K562 (cell line): Measurements from ENCODE around the gene WDR64. TPM values are rescaled to one million over a fixed set of nuclear protein-coding genes. Genes with fewer than 3 reads are reported as not detected.

Experiments used
- ETV5 ChIP-seq: sonication (generic); formaldehyde crosslinking; IDR thresholded peaks from 2 replicates; pipeline ENCODE4 v1.4.0; 2020; ENCODE audit warnings: low read depth, mild to moderate bottlenecking, missing genetic modification reagents
- FOXK1 ChIP-seq: sonication (generic); formaldehyde crosslinking; IDR thresholded peaks from 2 replicates; pipeline ENCODE4 v1.8.0; 2022; ENCODE audit warnings: missing genetic modification reagents, mild to moderate bottlenecking, borderline replicate concordance
- MYNN ChIP-seq, 2 experiments: sonication (generic); formaldehyde crosslinking in 1 of 2; IDR thresholded peaks; 2 replicates each; pipeline versions ENCODE4 v1.5.0 to v1.6.1; 2016 to 2020; ENCODE audit warnings: antibody characterized with exemption in 1 of 2, missing genetic modification reagents in 1 of 2
- NCOA4 ChIP-seq: fragments of 450-650 bp; IDR thresholded peaks from 2 replicates; pipeline ENCODE4 v1.6.1; 2018; ENCODE audit warnings: mild to moderate bottlenecking; ENCODE audit not compliant: partially characterized antibody
- PHF20 ChIP-seq: fragments of 450-650 bp; IDR thresholded peaks from 2 replicates; pipeline ENCODE4 v1.6.1; 2018; ENCODE audit not compliant: partially characterized antibody
- TSC22D4 ChIP-seq: fragments of 450-650 bp; IDR thresholded peaks from 2 replicates; pipeline ENCODE4 v1.6.1; 2016; ENCODE audit warnings: missing genetic modification characterization, missing biosample characterization, control low read depth
- ZNF165 ChIP-seq: fragments of 250-450 bp; sonication (Bioruptor Pico); IDR thresholded peaks from 2 replicates; pipeline ENCODE4 v1.4.0; 2020; ENCODE audit warnings: borderline replicate concordance
- polyA plus RNA-seq, 8 experiments: library from polyadenylated mRNA; depleted of rRNA in 4 of 8; stranded (reverse) in 5 of 8; unstranded in 3 of 8; fragments of >200 nt; fragmentation: Nextera tagmentation in 2 of 8; fragmentation: Illumina TruSeq in 1 of 8; extraction: Ambion mirVana in 2 of 8; extraction: Trizol in 1 of 8; gene quantifications; 2 replicates each; pipeline versions ENCODE4 v1.2.1 to v1.2.3, GENCODE V29; 2011 to 2014; ENCODE audit warnings: inconsistent platforms in 1 of 8, missing spikeins in 1 of 8
- total RNA-seq, 7 experiments: library from RNA; depleted of rRNA in 6 of 7; stranded (reverse); fragments of >200 nt in 6 of 7; fragmentation: Illumina TruSeq in 2 of 7; extraction: Trizol in 2 of 7; gene quantifications; 2 replicates each; pipeline versions ENCODE4 v1.2.1 to v1.2.3, GENCODE V29; 2011 to 2021; ENCODE audit warnings: low replicate concordance in 1 of 7
- TF ChIP-seq, protein P1 (sequence below): sonication (generic); formaldehyde crosslinking; IDR thresholded peaks from 2 replicates; pipeline ENCODE4 v1.8.1; 2023; ENCODE audit warnings: mild to moderate bottlenecking, missing genetic modification reagents
- TF ChIP-seq, protein P2 (sequence below): fragments of 450-650 bp; IDR thresholded peaks from 2 replicates; pipeline ENCODE4 v1.7.0; 2016; ENCODE audit warnings: borderline replicate concordance
- TF ChIP-seq, protein P3 (sequence below): sonication (generic); formaldehyde crosslinking; IDR thresholded peaks from 2 replicates; pipeline ENCODE4 v1.9.0; 2022; ENCODE audit warnings: mild to moderate bottlenecking, missing genetic modification reagents
- TF ChIP-seq, protein P4 (sequence below), 3 experiments: fragments of 200-800 bp in 1 of 3; sonication (Bioruptor generic) in 1 of 3; sonication (generic) in 1 of 3; formaldehyde crosslinking in 1 of 3; IDR thresholded peaks; 2 replicates each; pipeline versions ENCODE4 v1.6.1 to v1.8.0; 2016 to 2022; ENCODE audit warnings: mild to moderate bottlenecking in 2 of 3, missing compliant biosample characterization in 2 of 3, missing genetic modification characterization in 2 of 3, missing genetic modification reagents in 1 of 3
- TF ChIP-seq, protein P5 (sequence below), 2 experiments: fragments of 450-650 bp; formaldehyde crosslinking in 1 of 2; IDR thresholded peaks; 2 replicates each; pipeline versions ENCODE4 v1.4.0 to v1.6.1; 2014 to 2020; ENCODE audit warnings: mild to moderate bottlenecking in 2 of 2, borderline replicate concordance in 1 of 2, low read depth in 1 of 2

The WDR64 gene
- total and polyA plus RNA-seq, 9 of the 15 experiments (the other 6 are each of a cell fraction or from before 2014, with no cell fraction given) = 0.06 to 0.29 (median 0.19) TPM; not detected in 5

DNA sequence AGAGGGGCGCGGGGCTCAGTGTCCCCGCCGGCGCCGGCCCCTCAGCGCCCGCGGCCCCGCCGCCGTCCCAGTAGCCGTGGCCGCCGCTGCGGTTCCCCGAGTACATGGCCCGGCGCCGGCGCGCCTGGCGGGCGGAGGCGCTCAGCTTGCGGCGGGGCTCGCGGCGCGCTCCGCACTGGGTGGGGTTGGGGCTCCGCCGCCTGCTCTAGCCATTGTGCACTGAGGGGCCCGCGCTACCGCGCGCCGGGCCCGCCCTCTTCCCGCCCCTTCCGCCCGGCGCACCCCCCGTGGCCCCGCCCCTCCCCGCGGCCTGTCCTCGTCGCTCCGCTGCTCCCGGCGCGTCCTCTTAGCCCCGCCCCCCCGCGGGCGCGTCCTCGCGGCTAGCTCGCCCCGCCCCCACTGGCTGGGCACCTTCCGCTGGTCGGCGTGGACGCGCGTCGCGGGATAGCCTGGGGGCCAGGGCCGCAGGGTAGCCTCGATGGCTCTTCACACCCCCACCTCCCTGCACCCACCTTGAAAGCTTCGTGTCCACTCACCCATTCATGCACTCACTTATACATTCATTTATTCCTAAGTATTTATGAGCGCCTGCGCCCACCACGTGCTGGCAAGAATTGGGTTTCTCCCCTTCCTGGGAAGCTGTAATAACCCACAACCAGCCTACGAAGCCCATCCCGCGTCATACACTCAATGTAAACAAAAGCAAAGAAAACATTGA is 11.8 kb upstream of the WDR64 start, which contains the start of the genes CHML and OPN3 (continued):
- TF ChIP-seq, protein P1, sequence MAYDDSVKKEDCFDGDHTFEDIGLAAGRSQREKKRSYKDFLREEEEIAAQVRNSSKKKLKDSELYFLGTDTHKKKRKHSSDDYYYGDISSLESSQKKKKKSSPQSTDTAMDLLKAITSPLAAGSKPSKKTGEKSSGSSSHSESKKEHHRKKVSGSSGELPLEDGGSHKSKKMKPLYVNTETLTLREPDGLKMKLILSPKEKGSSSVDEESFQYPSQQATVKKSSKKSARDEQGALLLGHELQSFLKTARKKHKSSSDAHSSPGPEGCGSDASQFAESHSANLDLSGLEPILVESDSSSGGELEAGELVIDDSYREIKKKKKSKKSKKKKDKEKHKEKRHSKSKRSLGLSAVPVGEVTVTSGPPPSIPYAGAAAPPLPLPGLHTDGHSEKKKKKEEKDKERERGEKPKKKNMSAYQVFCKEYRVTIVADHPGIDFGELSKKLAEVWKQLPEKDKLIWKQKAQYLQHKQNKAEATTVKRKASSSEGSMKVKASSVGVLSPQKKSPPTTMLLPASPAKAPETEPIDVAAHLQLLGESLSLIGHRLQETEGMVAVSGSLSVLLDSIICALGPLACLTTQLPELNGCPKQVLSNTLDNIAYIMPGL (CRISPR knock-in tag) = no peak; the same call in 1 of the 2 replicates
- TF ChIP-seq, protein P2, sequence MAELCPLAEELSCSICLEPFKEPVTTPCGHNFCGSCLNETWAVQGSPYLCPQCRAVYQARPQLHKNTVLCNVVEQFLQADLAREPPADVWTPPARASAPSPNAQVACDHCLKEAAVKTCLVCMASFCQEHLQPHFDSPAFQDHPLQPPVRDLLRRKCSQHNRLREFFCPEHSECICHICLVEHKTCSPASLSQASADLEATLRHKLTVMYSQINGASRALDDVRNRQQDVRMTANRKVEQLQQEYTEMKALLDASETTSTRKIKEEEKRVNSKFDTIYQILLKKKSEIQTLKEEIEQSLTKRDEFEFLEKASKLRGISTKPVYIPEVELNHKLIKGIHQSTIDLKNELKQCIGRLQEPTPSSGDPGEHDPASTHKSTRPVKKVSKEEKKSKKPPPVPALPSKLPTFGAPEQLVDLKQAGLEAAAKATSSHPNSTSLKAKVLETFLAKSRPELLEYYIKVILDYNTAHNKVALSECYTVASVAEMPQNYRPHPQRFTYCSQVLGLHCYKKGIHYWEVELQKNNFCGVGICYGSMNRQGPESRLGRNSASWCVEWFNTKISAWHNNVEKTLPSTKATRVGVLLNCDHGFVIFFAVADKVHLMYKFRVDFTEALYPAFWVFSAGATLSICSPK = no peak
- TF ChIP-seq ZNF165 (CRISPR knock-in tag) = no peak
- TF ChIP-seq MYNN (IDR thresholded peaks at IDR 0.05) = no peak
- no peak for TF ChIP-seq MYNN (CRISPR knock-in tag; IDR thresholded peaks at IDR 0.05)
- peak; percentile 75 for TF ChIP-seq ETV5 (CRISPR knock-in tag)
- TF ChIP-seq, protein P3, sequence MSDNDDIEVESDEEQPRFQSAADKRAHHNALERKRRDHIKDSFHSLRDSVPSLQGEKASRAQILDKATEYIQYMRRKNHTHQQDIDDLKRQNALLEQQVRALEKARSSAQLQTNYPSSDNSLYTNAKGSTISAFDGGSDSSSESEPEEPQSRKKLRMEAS (CRISPR knock-in tag) = peak; percentile 76
- TF ChIP-seq, protein P4, sequence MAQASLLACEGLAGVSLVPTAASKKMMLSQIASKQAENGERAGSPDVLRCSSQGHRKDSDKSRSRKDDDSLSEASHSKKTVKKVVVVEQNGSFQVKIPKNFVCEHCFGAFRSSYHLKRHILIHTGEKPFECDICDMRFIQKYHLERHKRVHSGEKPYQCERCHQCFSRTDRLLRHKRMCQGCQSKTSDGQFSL (CRISPR knock-in tag; IDR thresholded peaks at IDR 0.05) = peak; percentile 85
- TF ChIP-seq, protein P4 (tag; IDR thresholded peaks at IDR 0.05) = no peak
- TF ChIP-seq, protein P5, sequence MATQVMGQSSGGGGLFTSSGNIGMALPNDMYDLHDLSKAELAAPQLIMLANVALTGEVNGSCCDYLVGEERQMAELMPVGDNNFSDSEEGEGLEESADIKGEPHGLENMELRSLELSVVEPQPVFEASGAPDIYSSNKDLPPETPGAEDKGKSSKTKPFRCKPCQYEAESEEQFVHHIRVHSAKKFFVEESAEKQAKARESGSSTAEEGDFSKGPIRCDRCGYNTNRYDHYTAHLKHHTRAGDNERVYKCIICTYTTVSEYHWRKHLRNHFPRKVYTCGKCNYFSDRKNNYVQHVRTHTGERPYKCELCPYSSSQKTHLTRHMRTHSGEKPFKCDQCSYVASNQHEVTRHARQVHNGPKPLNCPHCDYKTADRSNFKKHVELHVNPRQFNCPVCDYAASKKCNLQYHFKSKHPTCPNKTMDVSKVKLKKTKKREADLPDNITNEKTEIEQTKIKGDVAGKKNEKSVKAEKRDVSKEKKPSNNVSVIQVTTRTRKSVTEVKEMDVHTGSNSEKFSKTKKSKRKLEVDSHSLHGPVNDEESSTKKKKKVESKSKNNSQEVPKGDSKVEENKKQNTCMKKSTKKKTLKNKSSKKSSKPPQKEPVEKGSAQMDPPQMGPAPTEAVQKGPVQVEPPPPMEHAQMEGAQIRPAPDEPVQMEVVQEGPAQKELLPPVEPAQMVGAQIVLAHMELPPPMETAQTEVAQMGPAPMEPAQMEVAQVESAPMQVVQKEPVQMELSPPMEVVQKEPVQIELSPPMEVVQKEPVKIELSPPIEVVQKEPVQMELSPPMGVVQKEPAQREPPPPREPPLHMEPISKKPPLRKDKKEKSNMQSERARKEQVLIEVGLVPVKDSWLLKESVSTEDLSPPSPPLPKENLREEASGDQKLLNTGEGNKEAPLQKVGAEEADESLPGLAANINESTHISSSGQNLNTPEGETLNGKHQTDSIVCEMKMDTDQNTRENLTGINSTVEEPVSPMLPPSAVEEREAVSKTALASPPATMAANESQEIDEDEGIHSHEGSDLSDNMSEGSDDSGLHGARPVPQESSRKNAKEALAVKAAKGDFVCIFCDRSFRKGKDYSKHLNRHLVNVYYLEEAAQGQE (IDR thresholded peaks at IDR 0.05; ENCODE audit: borderline replicate concordance) = peak; percentile 9; the same call in 1 of the 2 replicates
- TF ChIP-seq, protein P5 (CRISPR knock-in tag; IDR thresholded peaks at IDR 0.05; ENCODE audit: low read depth) = peak; percentile 8; the same call in 1 of the 2 replicates
- no peak for TF ChIP-seq FOXK1 (CRISPR knock-in tag)
- TF ChIP-seq PHF20 = peak; percentile 61
- TF ChIP-seq NCOA4 = no peak
- TF ChIP-seq TSC22D4 (tag) = no peak
